ENCODE results near the gene YTHDC2.

Gene YTHDC2

DNA sequence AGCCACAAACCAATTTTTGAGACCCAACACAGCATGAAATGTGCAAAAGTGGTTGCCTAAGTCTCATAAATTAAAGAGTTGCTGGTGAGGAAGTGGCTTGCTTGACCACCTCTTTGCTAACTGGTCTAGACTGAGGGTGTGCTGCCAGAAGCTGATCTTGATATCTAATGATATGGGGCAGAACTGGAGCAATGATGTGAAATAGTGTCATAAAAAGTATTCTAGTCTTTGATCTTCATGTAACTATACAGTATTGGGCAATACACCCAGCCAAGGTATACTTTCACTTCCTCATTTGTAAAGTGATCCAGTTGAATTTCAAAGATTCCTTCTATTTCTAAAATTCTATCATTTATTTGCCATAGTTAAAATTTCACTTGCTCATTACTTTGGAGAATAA, 5.9 kb upstream of the YTHDC2 start:
- H3K27ac ChIP-seq (ENCODE audit: low read depth, low read length, poor library complexity, severe bottlenecking): no peak overlapping the region
- no peak overlapping the region for H2AFZ ChIP-seq (ENCODE audit: low read length)
- H3K9me2 ChIP-seq (ENCODE audit: low read depth, low read length): no peaks in the 10 kb centered on the region
- TF ChIP-seq, protein P1, sequence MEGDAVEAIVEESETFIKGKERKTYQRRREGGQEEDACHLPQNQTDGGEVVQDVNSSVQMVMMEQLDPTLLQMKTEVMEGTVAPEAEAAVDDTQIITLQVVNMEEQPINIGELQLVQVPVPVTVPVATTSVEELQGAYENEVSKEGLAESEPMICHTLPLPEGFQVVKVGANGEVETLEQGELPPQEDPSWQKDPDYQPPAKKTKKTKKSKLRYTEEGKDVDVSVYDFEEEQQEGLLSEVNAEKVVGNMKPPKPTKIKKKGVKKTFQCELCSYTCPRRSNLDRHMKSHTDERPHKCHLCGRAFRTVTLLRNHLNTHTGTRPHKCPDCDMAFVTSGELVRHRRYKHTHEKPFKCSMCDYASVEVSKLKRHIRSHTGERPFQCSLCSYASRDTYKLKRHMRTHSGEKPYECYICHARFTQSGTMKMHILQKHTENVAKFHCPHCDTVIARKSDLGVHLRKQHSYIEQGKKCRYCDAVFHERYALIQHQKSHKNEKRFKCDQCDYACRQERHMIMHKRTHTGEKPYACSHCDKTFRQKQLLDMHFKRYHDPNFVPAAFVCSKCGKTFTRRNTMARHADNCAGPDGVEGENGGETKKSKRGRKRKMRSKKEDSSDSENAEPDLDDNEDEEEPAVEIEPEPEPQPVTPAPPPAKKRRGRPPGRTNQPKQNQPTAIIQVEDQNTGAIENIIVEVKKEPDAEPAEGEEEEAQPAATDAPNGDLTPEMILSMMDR (IDR thresholded peaks at IDR 0.05; ENCODE audit: low read length): no peak
- no peak for TF ChIP-seq EZH2 (IDR thresholded peaks at IDR 0.05; ENCODE audit: borderline replicate concordance, low read length)
- no peaks in the 10 kb centered on the region for H3K27me3 ChIP-seq (ENCODE audit: insufficient read depth, low read length)
- H3K4me3 ChIP-seq (ENCODE audit: low read depth, low read length, poor library complexity, severe bottlenecking): no peak overlapping the region
- no peaks in the 10 kb centered on the region for H3K4me1 ChIP-seq (ENCODE audit: insufficient read depth, low read length, severe bottlenecking)
- no peak overlapping the region for H3K4me2 ChIP-seq (ENCODE audit: low read length)
- no peak overlapping the region for H3K9ac ChIP-seq (ENCODE audit: low read length)
- no peaks in the 10 kb centered on the region for H3K36me3 ChIP-seq (ENCODE audit: insufficient read depth, low read length)
- no peaks in the 10 kb centered on the region for H3K9me3 ChIP-seq (ENCODE audit: low read length)
- no peaks in the 10 kb centered on the region for H3K79me2 ChIP-seq (ENCODE audit: insufficient read depth, low read length)
- H4K20me1 ChIP-seq (ENCODE audit: insufficient read depth, low read length): no peaks in the 10 kb centered on the region
- H3F3A ChIP-seq (ENCODE audit: insufficient read depth, low read length): no peaks in the 10 kb centered on the region

DNA sequence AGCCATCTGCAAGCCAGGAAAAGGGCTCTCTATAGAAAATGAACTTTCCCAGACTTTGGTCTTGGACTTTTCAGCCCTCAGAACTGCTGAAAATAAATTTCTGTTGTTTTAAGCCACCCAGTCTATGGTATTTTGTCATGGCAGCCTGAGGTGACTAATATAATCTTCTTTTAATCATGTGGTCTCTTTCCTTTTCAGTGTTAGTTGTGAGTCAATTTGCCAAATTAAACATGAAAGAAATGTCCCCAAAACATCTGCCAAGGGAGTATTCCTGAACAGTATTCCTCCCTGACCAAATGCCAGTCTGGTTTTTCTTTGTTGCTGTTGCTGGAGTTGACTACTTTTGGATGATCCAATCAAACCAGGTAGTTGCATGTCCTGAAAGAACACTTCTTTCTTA, 4.7 kb upstream of the YTHDC2 start:
- Histone ChIP-seq H3K36me3 (ENCODE audit: insufficient read depth, low read length) (no peaks in the 10 kb centered on the region), H3K9me3 (ENCODE audit: low read length) (no peaks in the 10 kb centered on the region), H3K9ac (ENCODE audit: low read length) (no peak overlapping the region), H3K27me3 (ENCODE audit: insufficient read depth, low read length) (no peaks in the 10 kb centered on the region), H3K4me1 (ENCODE audit: insufficient read depth, low read length, severe bottlenecking) (no peaks in the 10 kb centered on the region), H3K27ac (ENCODE audit: low read depth, low read length, poor library complexity, severe bottlenecking) (no peak overlapping the region), H3K9me2 (ENCODE audit: low read depth, low read length) (no peaks in the 10 kb centered on the region), H3K4me2 (ENCODE audit: low read length) (no peak overlapping the region), H3F3A (ENCODE audit: insufficient read depth, low read length) (no peaks in the 10 kb centered on the region), H3K4me3 (ENCODE audit: low read depth, low read length, poor library complexity, severe bottlenecking) (no peak overlapping the region), H4K20me1 (ENCODE audit: insufficient read depth, low read length) (no peaks in the 10 kb centered on the region), H3K79me2 (ENCODE audit: insufficient read depth, low read length) (no peaks in the 10 kb centered on the region), H2AFZ (ENCODE audit: low read length) (no peak overlapping the region)
- no peak for TF ChIP-seq EZH2 (IDR thresholded peaks at IDR 0.05; ENCODE audit: borderline replicate concordance, low read length)
- TF ChIP-seq, protein P1 (IDR thresholded peaks at IDR 0.05; ENCODE audit: low read length): no peak

DNA sequence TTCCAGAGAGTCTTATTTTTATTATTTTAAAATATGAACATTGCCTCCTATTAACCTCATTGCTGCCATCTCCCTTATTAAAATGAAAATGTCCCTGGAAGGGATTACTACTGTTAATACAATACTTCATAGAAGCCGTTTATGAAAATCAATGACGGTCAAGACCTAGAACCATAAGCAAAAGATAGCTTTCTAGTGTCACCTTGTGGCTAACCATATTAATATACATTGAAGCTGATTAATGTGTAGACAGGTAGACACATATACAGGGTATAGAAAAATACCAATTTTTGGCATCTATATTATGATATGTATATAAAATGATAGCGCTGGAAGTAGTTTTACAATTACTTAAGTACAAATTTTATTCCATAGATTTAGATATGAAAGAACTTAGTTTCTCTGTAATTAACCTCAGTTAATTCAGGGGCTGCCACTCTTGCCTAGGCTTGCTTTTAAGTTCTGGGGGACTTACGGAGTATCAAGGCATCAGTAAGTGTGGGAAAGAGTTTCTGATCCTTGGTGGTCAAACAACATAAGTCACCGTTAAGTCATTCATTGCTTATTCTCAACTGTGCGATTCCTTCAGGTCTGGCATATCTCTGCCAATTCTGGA, 2.5 kb upstream of the YTHDC2 start:
- peaks cover 16% of the 10 kb centered on the region for H3K4me1 ChIP-seq (ENCODE audit: insufficient read depth, low read length, severe bottlenecking)
- H3K9me2 ChIP-seq (ENCODE audit: low read depth, low read length): no peaks in the 10 kb centered on the region
- no peak for TF ChIP-seq EZH2 (IDR thresholded peaks at IDR 0.05; ENCODE audit: borderline replicate concordance, low read length)
- TF ChIP-seq, protein P1 (IDR thresholded peaks at IDR 0.05; ENCODE audit: low read length): peak; percentile 64
- H3F3A ChIP-seq (ENCODE audit: insufficient read depth, low read length): no peaks in the 10 kb centered on the region
- no peak overlapping the region for H3K27ac ChIP-seq (ENCODE audit: low read depth, low read length, poor library complexity, severe bottlenecking)
- peaks cover 16% of the 10 kb centered on the region for H3K79me2 ChIP-seq (ENCODE audit: insufficient read depth, low read length)
- no peaks in the 10 kb centered on the region for H3K27me3 ChIP-seq (ENCODE audit: insufficient read depth, low read length)
- no peak overlapping the region for H3K9ac ChIP-seq (ENCODE audit: low read length)
- H3K9me3 ChIP-seq (ENCODE audit: low read length): no peaks in the 10 kb centered on the region
- H3K4me3 ChIP-seq (ENCODE audit: low read depth, low read length, poor library complexity, severe bottlenecking): no peak overlapping the region
- H2AFZ ChIP-seq (ENCODE audit: low read length): no peak overlapping the region
- no peak overlapping the region for H3K4me2 ChIP-seq (ENCODE audit: low read length)
- H4K20me1 ChIP-seq (ENCODE audit: insufficient read depth, low read length): no peaks in the 10 kb centered on the region
- H3K36me3 ChIP-seq (ENCODE audit: insufficient read depth, low read length): peaks cover 5% of the 10 kb centered on the region; the same call in 1 of the 2 replicates

Measured in OCI-LY1 (cell line).